Hepatocyte (in vitro differentiated cells): Measurements from ENCODE around the gene HOXD4. TPM values are rescaled to one million over a fixed set of nuclear protein-coding genes. Genes with fewer than 3 reads are reported as not detected.

Source experiments
- DNase-seq: peaks from one replicate; pipeline ENCODE4 v3.0.0-alpha.2; 2016; ENCODE audit warnings: low spot score
- H2AFZ ChIP-seq: fragments of 200-600 bp; sonication (generic); 2 replicates; pipeline ENCODE4 v1.6.0; 2016; ENCODE audit warnings: antibody characterized with exemption, mild to moderate bottlenecking
- H3K27ac ChIP-seq: fragments of 200-600 bp; sonication (generic); 2 replicates; pipeline ENCODE4 v1.5.1; 2016; ENCODE audit warnings: mild to moderate bottlenecking
- H3K27me3 ChIP-seq: fragments of 200-600 bp; sonication (generic); 2 replicates; pipeline ENCODE4 v1.6.1; 2016
- H3K36me3 ChIP-seq: fragments of 200-600 bp; sonication (generic); replicated peaks from 2 replicates; pipeline ENCODE4 v1.5.1; 2016; ENCODE audit warnings: low read depth; ENCODE audit not compliant: insufficient read depth
- H3K4me1 ChIP-seq: fragments of 200-600 bp; sonication (generic); 2 replicates; pipeline ENCODE4 v1.5.1; 2016; ENCODE audit warnings: mild to moderate bottlenecking, moderate library complexity; ENCODE audit not compliant: insufficient read depth
- H3K4me2 ChIP-seq: fragments of 200-600 bp; sonication (generic); 2 replicates; pipeline ENCODE4 v1.6.0; 2016
- H3K4me3 ChIP-seq: fragments of 200-600 bp; sonication (generic); 2 replicates; pipeline ENCODE4 v1.5.1; 2016; ENCODE audit warnings: mild to moderate bottlenecking
- H3K79me2 ChIP-seq: fragments of 200-600 bp; sonication (generic); 2 replicates; pipeline ENCODE4 v1.6.0; 2017; ENCODE audit warnings: mild to moderate bottlenecking
- H3K9me2 ChIP-seq: fragments of 200-600 bp; sonication (generic); replicated peaks from 2 replicates; pipeline ENCODE4 v1.6.0; 2017; ENCODE audit warnings: mild to moderate bottlenecking; ENCODE audit not compliant: insufficient read depth
- H3K9me3 ChIP-seq: fragments of 200-600 bp; sonication (generic); 2 replicates; pipeline ENCODE4 v1.5.1; 2016; ENCODE audit warnings: low read depth, mild to moderate bottlenecking
- H4K20me1 ChIP-seq: fragments of 200-600 bp; sonication (generic); 2 replicates; pipeline ENCODE4 v1.6.0; 2016; ENCODE audit warnings: mild to moderate bottlenecking; ENCODE audit not compliant: insufficient read depth, poor library complexity, severe bottlenecking
- EZH2 ChIP-seq: fragments of 200-600 bp; sonication (generic); IDR thresholded peaks from 2 replicates; pipeline ENCODE4 v1.6.1; 2016; ENCODE audit warnings: antibody characterized with exemption, mild to moderate bottlenecking, borderline replicate concordance
- EZH2phosphoT487 ChIP-seq: fragments of 200-600 bp; sonication (generic); IDR thresholded peaks from one replicate; pipeline ENCODE4 v1.6.1; 2018; ENCODE audit warnings: antibody characterized with exemption, mild to moderate bottlenecking, low read depth, moderate library complexity; ENCODE audit not compliant: unreplicated experiment, severe bottlenecking
- WGBS: methylation state at CpG from one replicate; pipeline ENCODE4 v1.1.6; 2016; ENCODE audit warnings: low lambda C conversion rate; ENCODE audit errors: missing lambda C conversion rate; 5-methylcytosine and 5-hydroxymethylcytosine counted together
- polyA plus RNA-seq: library from polyadenylated mRNA; unstranded; fragments of >200 nt; fragmentation: Nextera tagmentation; extraction: Ambion mirVana; gene quantifications from 2 replicates; pipeline ENCODE4 v1.2.1, GENCODE V29; 2016
- total RNA-seq: library from RNA; depleted of rRNA; stranded (reverse); fragments of >200 nt; gene quantifications from 2 replicates; pipeline ENCODE4 v1.2.3, GENCODE V29; 2014
- TF ChIP-seq, protein P1 (sequence below): fragments of 200-600 bp; sonication (generic); IDR thresholded peaks from 2 replicates; pipeline ENCODE4 v1.5.1; 2016; ENCODE audit warnings: antibody characterized with exemption, mild to moderate bottlenecking; ENCODE audit not compliant: poor library complexity

HOXD4 gene
- total and polyA plus RNA-seq, 2 experiments from 2014 or later: 0.70 TPM; not detected in 1

DNA sequence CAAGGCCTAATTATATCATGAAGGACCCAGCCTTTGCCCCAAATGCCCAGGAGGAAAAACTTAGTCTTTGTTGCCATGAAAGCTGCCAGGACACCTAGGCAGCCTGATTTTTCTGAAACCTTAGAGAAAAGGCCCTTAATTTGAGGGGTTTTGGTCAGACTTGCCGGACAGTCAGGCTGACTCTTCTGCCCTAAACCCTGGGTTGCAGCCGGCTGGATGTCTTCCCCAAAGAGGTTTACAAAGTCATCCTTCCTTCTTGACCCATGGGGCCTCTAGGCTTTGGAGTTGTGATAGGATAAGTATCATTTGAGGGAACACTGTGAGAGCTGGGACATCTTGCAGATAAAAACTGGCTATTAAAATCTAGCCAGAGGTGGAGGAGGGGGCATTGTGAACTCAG lies 34.7 kb downstream of the HOXD4 start:
- Histone ChIP-seq H3K27me3 (peaks cover 98% of the 10 kb centered on the region), H3K27ac (no peak overlapping the region), H3K9me2 (no peaks in the 10 kb centered on the region), H3K36me3 (no peaks in the 10 kb centered on the region), H3K4me2 (no peak overlapping the region), H3K9me3 (no peaks in the 10 kb centered on the region), H4K20me1 (no peaks in the 10 kb centered on the region), H3K4me1 (peaks cover 22% of the 10 kb centered on the region), H3K4me3 (no peak overlapping the region), H3K79me2 (no peaks in the 10 kb centered on the region), H2AFZ (no peak overlapping the region)
- DNase-seq: no peak
- WGBS: 88% methylated on average over 2 of the region's 2 CpGs
- TF ChIP-seq EZH2 (no peak), EZH2phosphoT487 (no peak)
- TF ChIP-seq, protein P1, sequence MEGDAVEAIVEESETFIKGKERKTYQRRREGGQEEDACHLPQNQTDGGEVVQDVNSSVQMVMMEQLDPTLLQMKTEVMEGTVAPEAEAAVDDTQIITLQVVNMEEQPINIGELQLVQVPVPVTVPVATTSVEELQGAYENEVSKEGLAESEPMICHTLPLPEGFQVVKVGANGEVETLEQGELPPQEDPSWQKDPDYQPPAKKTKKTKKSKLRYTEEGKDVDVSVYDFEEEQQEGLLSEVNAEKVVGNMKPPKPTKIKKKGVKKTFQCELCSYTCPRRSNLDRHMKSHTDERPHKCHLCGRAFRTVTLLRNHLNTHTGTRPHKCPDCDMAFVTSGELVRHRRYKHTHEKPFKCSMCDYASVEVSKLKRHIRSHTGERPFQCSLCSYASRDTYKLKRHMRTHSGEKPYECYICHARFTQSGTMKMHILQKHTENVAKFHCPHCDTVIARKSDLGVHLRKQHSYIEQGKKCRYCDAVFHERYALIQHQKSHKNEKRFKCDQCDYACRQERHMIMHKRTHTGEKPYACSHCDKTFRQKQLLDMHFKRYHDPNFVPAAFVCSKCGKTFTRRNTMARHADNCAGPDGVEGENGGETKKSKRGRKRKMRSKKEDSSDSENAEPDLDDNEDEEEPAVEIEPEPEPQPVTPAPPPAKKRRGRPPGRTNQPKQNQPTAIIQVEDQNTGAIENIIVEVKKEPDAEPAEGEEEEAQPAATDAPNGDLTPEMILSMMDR: no peak

GRCh38 chr2:176187200-176187898 lies 36.0 kb downstream of the HOXD4 start:
- Histone ChIP-seq H3K27ac (no peak overlapping the region), H3K9me2 (no peaks in the 10 kb centered on the region), H3K36me3 (no peaks in the 10 kb centered on the region), H3K9me3 (no peaks in the 10 kb centered on the region), H3K4me1 (peaks cover 22% of the 10 kb centered on the region), H3K4me3 (no peak overlapping the region), H3K4me2 (peak overlapping the region; percentile 97), H4K20me1 (no peaks in the 10 kb centered on the region), H3K27me3 (peaks cover 98% of the 10 kb centered on the region), H3K79me2 (no peaks in the 10 kb centered on the region), H2AFZ (peak overlapping the region; percentile 76)
- no peak for TF ChIP-seq EZH2phosphoT487
- TF ChIP-seq EZH2: peak; percentile 73
- WGBS: 6% methylated on average over 13 of the region's 13 CpGs
- DNase-seq: no peak

- 2% methylated on average over 54 of the region's 68 CpGs for WGBS
- peak; percentile 44 for DNase-seq
- Histone ChIP-seq H3K4me1 (peaks cover 22% of the 10 kb centered on the region), H3K27ac (no peak within 1 kb of the TSS), H3K4me3 (peak within 1 kb of the TSS; percentile 49), H3K9me3 (no peaks in the 10 kb centered on the region), H4K20me1 (no peaks in the 10 kb centered on the region), H3K4me2 (peak within 1 kb of the TSS; percentile 97), H3K9me2 (no peaks in the 10 kb centered on the region), H3K79me2 (no peaks in the 10 kb centered on the region), H3K36me3 (no peaks in the 10 kb centered on the region), H3K27me3 (peaks cover 98% of the 10 kb centered on the region), H2AFZ (peak within 1 kb of the TSS; percentile 76)
- TF ChIP-seq EZH2: no peak
- TF ChIP-seq, protein P1: no peak
- TF ChIP-seq EZH2phosphoT487: peak; percentile 32
Measured at GRCh38 chr2:176187899-176188773, 36.8 kb downstream of the HOXD4 start, which contains the start of gene HOXD1. TSS of gene HOXD1 (plus strand) at chr2:176188668. CDS start at chr2:176188802, 134 bp downstream.
